SK-N-SH (cell line): ENCODE data around the gene MYD88. TPM values are rescaled to one million over a fixed set of nuclear protein-coding genes. Genes with fewer than 3 reads are reported as not detected.

ENCODE experiments used
- CTCF ChIA-PET: fragments of 300-600, 350-600 bp; formaldehyde crosslinking; extraction: SDS; loops from one replicate; lab custom pipeline; 2021; lab: Yijun Ruan, JAX
- POLR2A ChIA-PET: fragments of 350-600 bp; sonication (Branson Sonifier 250); formaldehyde crosslinking; extraction: SDS; loops from one replicate; lab custom pipeline; 2020; ENCODE audit warnings: antibody characterized with exemption, inconsistent platforms; lab: Yijun Ruan, JAX
- DNase-seq: peaks from one replicate; pipeline ENCODE4 v3.0.0; 2012
- H2AFZ ChIP-seq: fragments of 200-600 bp; sonication (generic); 2 replicates; pipeline ENCODE4 v1.8.1; 2016; ENCODE audit warnings: antibody characterized with exemption, mild to moderate bottlenecking, low read depth
- H3F3A ChIP-seq: fragments of 200-600 bp; sonication (generic); replicated peaks from 2 replicates; pipeline ENCODE3; 2016; ENCODE audit warnings: antibody characterized with exemption, mild to moderate bottlenecking; ENCODE audit not compliant: insufficient read depth
- H3K27ac ChIP-seq, 2 experiments: fragments of 200-500 bp in 1 of 2; fragments of 200-600 bp in 1 of 2; sonication (Bioruptor generic) in 1 of 2; sonication (generic), shearing (Covaris generic) in 1 of 2; 2 replicates each; pipeline versions ENCODE4 v1.5.1 to v1.6.1; 2014 to 2016; ENCODE audit warnings: low read depth in 2 of 2, inconsistent platforms in 1 of 2, low read length in 1 of 2, mild to moderate bottlenecking in 1 of 2, mixed read lengths in 1 of 2
- H3K27me3 ChIP-seq: fragments of 200-600 bp; sonication (generic), shearing (Covaris generic); 2 replicates; pipeline ENCODE4 v1.6.1; 2016; ENCODE audit warnings: mixed run types; ENCODE audit not compliant: insufficient read depth
- H3K36me3 ChIP-seq, 2 experiments: fragments of 200-500 bp in 1 of 2; fragments of 200-600 bp in 1 of 2; sonication (Bioruptor generic) in 1 of 2; sonication (generic) in 1 of 2; replicated peaks in 1 of 2; 2 replicates each; pipeline versions ENCODE3 to v1.5.1; 2014 to 2016; ENCODE audit warnings: low read length in 1 of 2, mild to moderate bottlenecking in 1 of 2; ENCODE audit not compliant: insufficient read depth in 2 of 2, control insufficient read depth in 1 of 2
- H3K4me1 ChIP-seq, 2 experiments: fragments of 200-500 bp in 1 of 2; fragments of 200-600 bp in 1 of 2; sonication (Bioruptor generic) in 1 of 2; sonication (generic), shearing (Covaris generic) in 1 of 2; 2 replicates each; pipeline versions ENCODE4 v1.5.1 to v1.6.1; 2014 to 2016; ENCODE audit warnings: low read depth in 1 of 2, low read length in 1 of 2, mixed run types in 1 of 2; ENCODE audit not compliant: insufficient read depth in 2 of 2, control insufficient read depth in 1 of 2
- H3K4me2 ChIP-seq: fragments of 200-600 bp; sonication (generic), shearing (Covaris generic); 2 replicates; pipeline ENCODE4 v1.6.1; 2017; ENCODE audit warnings: mixed run types
- H3K4me3 ChIP-seq, 2 experiments: fragments of 200-500 bp in 1 of 2; fragments of 200-600 bp in 1 of 2; sonication (Bioruptor generic) in 1 of 2; sonication (generic), shearing (Covaris generic) in 1 of 2; 2 replicates each; pipeline versions ENCODE4 v1.5.1 to v1.8.1; 2014 to 2016; ENCODE audit warnings: low read depth in 2 of 2, inconsistent platforms in 1 of 2, low read length in 1 of 2, mild to moderate bottlenecking in 1 of 2, mixed read lengths in 1 of 2, moderate library complexity in 1 of 2
- H3K79me2 ChIP-seq: fragments of 200-600 bp; sonication (generic); 2 replicates; pipeline ENCODE4 v1.8.1; 2017; ENCODE audit warnings: mild to moderate bottlenecking; ENCODE audit not compliant: insufficient read depth
- H3K9ac ChIP-seq: fragments of 200-600 bp; sonication (generic); 2 replicates; pipeline ENCODE4 v1.6.1; 2017; ENCODE audit warnings: mixed run types
- H3K9me2 ChIP-seq: fragments of 200-600 bp; sonication (generic); 2 replicates; pipeline ENCODE4 v1.6.1; 2017; ENCODE audit warnings: mixed run types
- H3K9me3 ChIP-seq: fragments of 200-600 bp; sonication (generic); 2 replicates; pipeline ENCODE4 v1.6.1; 2017; ENCODE audit warnings: mixed run types, mild to moderate bottlenecking, moderate library complexity
- H4K20me1 ChIP-seq: fragments of 200-600 bp; sonication (generic); 2 replicates; pipeline ENCODE4 v1.6.1; 2017; ENCODE audit warnings: mild to moderate bottlenecking, mixed run types; ENCODE audit not compliant: insufficient read depth
- CTCF ChIP-seq: fragments of 200-600 bp; sonication (generic); IDR thresholded peaks from 2 replicates; pipeline ENCODE4 v1.6.1; 2017; ENCODE audit warnings: antibody characterized with exemption, mild to moderate bottlenecking, moderate library complexity
- EP300 ChIP-seq, 2 experiments: IDR thresholded peaks; 2 replicates each; pipeline versions ENCODE4 v1.4.0 to v1.6.1; 2012; ENCODE audit warnings: borderline replicate concordance in 1 of 2, low read depth in 1 of 2, low read length in 1 of 2
- FOSL2 ChIP-seq: IDR thresholded peaks from 2 replicates; pipeline ENCODE4 v1.4.0; 2012; ENCODE audit warnings: low read depth, mild to moderate bottlenecking, moderate library complexity, borderline replicate concordance
- FOXM1 ChIP-seq: IDR thresholded peaks from 2 replicates; pipeline ENCODE4 v1.4.0; 2012; ENCODE audit warnings: low read depth, mild to moderate bottlenecking
- GABPA ChIP-seq: IDR thresholded peaks from 2 replicates; pipeline ENCODE4 v1.4.0; 2012; ENCODE audit warnings: low read depth, mild to moderate bottlenecking
- NFIC ChIP-seq: IDR thresholded peaks from 2 replicates; pipeline ENCODE4 v1.4.0; 2012; ENCODE audit warnings: borderline replicate concordance
- NRF1 ChIP-seq: IDR thresholded peaks from 2 replicates; pipeline ENCODE4 v1.6.1; 2012; ENCODE audit warnings: low read depth, mild to moderate bottlenecking, low read length
- PBX3 ChIP-seq: IDR thresholded peaks from 2 replicates; pipeline ENCODE4; 2012
- POLR2AphosphoS5 ChIP-seq: IDR thresholded peaks from 2 replicates; pipeline ENCODE4 v1.6.1; 2012; ENCODE audit warnings: low read depth, low read length
- RAD21 ChIP-seq: IDR thresholded peaks from 2 replicates; pipeline ENCODE4 v1.6.1; 2012; ENCODE audit warnings: mild to moderate bottlenecking, low read length
- RCOR1 ChIP-seq: fragments of 150-350 bp; IDR thresholded peaks from 2 replicates; pipeline ENCODE4 v1.6.1; 2017; ENCODE audit warnings: antibody characterized with exemption, low read length
- RFX5 ChIP-seq: IDR thresholded peaks from 2 replicates; pipeline ENCODE4 v1.6.1; 2012; ENCODE audit warnings: mild to moderate bottlenecking, improper control_type of control experiment, low read length
- RXRA ChIP-seq: IDR thresholded peaks from 2 replicates; pipeline ENCODE4 v1.4.0; 2012; ENCODE audit warnings: low read depth, mild to moderate bottlenecking, borderline replicate concordance
- TAF1 ChIP-seq: IDR thresholded peaks from 2 replicates; pipeline ENCODE4 v1.6.1; 2012; ENCODE audit warnings: low read depth, mild to moderate bottlenecking, low read length, moderate library complexity, borderline replicate concordance
- TCF12 ChIP-seq: IDR thresholded peaks from 2 replicates; pipeline ENCODE4 v1.4.0; 2012
- YY1 ChIP-seq: IDR thresholded peaks from 2 replicates; pipeline ENCODE4 v1.4.0; 2012; ENCODE audit warnings: low read depth, mild to moderate bottlenecking
- WGBS: methylation state at CpG from one replicate; pipeline ENCODE4 v1.1.6; 2017; ENCODE audit warnings: low lambda C conversion rate; 5-methylcytosine and 5-hydroxymethylcytosine counted together
- polyA plus RNA-seq, 3 experiments: library from polyadenylated mRNA; depleted of rRNA; stranded (reverse); fragments of >200 nt; gene quantifications; 2 replicates each; pipeline ENCODE4 v1.2.3, GENCODE V29; 2012
- TF ChIP-seq, protein P1 (sequence below): IDR thresholded peaks from 2 replicates; pipeline ENCODE4 v1.4.0; 2012; ENCODE audit warnings: low read depth, borderline replicate concordance
- TF ChIP-seq, protein P2 (sequence below): IDR thresholded peaks from 2 replicates; pipeline ENCODE4 v1.4.0; 2012; ENCODE audit warnings: low read depth, borderline replicate concordance

Gene MYD88
- polyA plus RNA-seq, 1 of the 3 experiments (the other 2 are of a cell fraction): 24.0 TPM

DNA sequence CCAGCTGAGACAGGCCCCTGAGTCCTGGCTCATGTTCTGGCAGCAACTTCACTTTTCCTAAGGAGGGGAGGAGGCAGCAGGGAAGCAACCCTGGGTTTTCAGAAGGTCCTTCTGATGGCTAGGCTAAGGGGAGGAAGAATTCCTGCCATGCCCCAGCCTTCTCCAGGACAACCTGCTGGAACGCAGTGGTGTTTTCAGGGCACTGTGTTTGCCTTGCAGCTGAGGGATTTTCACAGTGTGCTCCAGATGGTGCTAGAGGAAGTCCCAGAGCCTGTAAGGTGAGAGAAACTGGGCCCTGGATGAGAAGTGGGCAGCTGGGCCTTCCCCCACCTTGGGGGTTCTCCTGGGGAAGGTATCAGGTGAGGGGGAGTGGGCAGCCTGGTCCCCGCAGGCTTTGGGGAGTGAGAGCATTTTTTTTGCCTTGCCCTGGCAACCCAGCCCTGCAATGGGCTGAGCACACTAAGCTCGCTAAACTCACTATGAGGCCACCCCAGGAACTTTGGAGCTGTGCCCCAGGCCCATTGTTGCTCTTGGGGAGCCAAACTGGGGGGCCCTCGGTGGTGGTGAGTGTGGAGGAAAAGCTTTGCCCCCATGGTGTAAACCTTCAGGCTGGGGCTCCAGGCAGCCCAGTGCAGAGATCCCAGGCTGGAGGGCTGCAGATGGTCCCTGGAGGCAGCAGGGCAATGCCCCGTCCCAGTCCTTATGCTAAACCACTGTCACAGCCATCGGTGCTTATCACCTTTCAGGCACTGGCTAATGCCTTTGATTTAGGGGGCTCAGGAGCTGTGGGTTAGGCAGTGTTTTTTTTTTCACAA, 42.6 kb upstream of the MYD88 start:
- WGBS: 40% methylated on average over 1 of the region's 6 CpGs
- Histone ChIP-seq H3K27me3 (peaks cover 13% of the 10 kb centered on the region; the same call in 1 of the 2 replicates), H2AFZ (no peak overlapping the region), H4K20me1 (no peaks in the 10 kb centered on the region), H3K79me2 (no peaks in the 10 kb centered on the region), H3K4me1 (no peaks in the 10 kb centered on the region), H3F3A (no peaks in the 10 kb centered on the region), H3K27ac (no peak overlapping the region), H3K4me3 (no peak overlapping the region), H3K9me3 (no peaks in the 10 kb centered on the region), H3K4me2 (no peak overlapping the region), H3K9ac (no peak overlapping the region), H3K36me3 (no peaks in the 10 kb centered on the region), H3K9me2 (no peaks in the 10 kb centered on the region)
- ChIA-PET POLR2A (no interaction called here), CTCF (interaction anchor here (1.0 to 2.8 kb wide), 3 partner anchors 23 to 384 kb away, joined by 3 to 11 read pairs (median 3); no protein-coding TSS in a partner anchor)
- TF ChIP-seq RCOR1 (no peak), RAD21 (no peak), CTCF (no peak), NRF1 (no peak), RFX5 (no peak), NFIC (no peak), FOXM1 (no peak), RXRA (no peak), GABPA (no peak), TCF12 (no peak), PBX3 (no peak), FOSL2 (no peak), POLR2AphosphoS5 (no peak), TAF1 (no peak), EP300 (IDR thresholded peaks at IDR 0.05; ENCODE audit: borderline replicate concordance in 1 of 2, low read depth in 1 of 2, low read length in 1 of 2) (no peak), YY1 (no peak)
- TF ChIP-seq, protein P1, sequence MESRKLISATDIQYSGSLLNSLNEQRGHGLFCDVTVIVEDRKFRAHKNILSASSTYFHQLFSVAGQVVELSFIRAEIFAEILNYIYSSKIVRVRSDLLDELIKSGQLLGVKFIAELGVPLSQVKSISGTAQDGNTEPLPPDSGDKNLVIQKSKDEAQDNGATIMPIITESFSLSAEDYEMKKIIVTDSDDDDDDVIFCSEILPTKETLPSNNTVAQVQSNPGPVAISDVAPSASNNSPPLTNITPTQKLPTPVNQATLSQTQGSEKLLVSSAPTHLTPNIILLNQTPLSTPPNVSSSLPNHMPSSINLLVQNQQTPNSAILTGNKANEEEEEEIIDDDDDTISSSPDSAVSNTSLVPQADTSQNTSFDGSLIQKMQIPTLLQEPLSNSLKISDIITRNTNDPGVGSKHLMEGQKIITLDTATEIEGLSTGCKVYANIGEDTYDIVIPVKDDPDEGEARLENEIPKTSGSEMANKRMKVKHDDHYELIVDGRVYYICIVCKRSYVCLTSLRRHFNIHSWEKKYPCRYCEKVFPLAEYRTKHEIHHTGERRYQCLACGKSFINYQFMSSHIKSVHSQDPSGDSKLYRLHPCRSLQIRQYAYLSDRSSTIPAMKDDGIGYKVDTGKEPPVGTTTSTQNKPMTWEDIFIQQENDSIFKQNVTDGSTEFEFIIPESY: no peak
- TF ChIP-seq, protein P2, sequence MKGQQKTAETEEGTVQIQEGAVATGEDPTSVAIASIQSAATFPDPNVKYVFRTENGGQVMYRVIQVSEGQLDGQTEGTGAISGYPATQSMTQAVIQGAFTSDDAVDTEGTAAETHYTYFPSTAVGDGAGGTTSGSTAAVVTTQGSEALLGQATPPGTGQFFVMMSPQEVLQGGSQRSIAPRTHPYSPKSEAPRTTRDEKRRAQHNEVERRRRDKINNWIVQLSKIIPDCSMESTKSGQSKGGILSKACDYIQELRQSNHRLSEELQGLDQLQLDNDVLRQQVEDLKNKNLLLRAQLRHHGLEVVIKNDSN: no peak
- no peak for DNase-seq
